SJSA1 (cell line): Measurements from ENCODE around the gene PTPRM. TPM values are rescaled to one million over a fixed set of nuclear protein-coding genes. Genes with fewer than 3 reads are reported as not detected.
A peak's percentile ranks its signal among the peaks of the same experiment; 100 is the strongest.

ENCODE experiments used
- DNase-seq, 2 experiments: peaks; one replicate each; pipeline ENCODE4 v3.0.0-alpha.2; 2015 to 2020; ENCODE audit warnings: low spot score in 2 of 2, low read depth in 1 of 2
- H3K27ac ChIP-seq: fragments of 250-450 bp; sonication (Bioruptor Pico); 2 replicates; pipeline ENCODE4 v1.5.1; 2020; ENCODE audit warnings: mild to moderate bottlenecking, moderate library complexity
- H3K27me3 ChIP-seq: fragments of 250-450 bp; sonication (Bioruptor Pico); replicated peaks from 2 replicates; pipeline ENCODE4 v1.5.1; 2020; ENCODE audit warnings: mild to moderate bottlenecking, moderate library complexity
- H3K36me3 ChIP-seq: fragments of 250-450 bp; sonication (Bioruptor Pico); 2 replicates; pipeline ENCODE4 v1.5.1; 2020; ENCODE audit warnings: mild to moderate bottlenecking
- H3K4me1 ChIP-seq: fragments of 250-450 bp; sonication (Bioruptor Pico); replicated peaks from 2 replicates; pipeline ENCODE4 v1.6.1; 2021; ENCODE audit warnings: mild to moderate bottlenecking
- H3K4me3 ChIP-seq: fragments of 250-450 bp; sonication (Bioruptor Pico); 2 replicates; pipeline ENCODE4 v1.5.1; 2020; ENCODE audit warnings: mild to moderate bottlenecking
- H3K9me3 ChIP-seq: fragments of 250-450 bp; sonication (Bioruptor Pico); replicated peaks from 2 replicates; pipeline ENCODE4 v1.5.1; 2020; ENCODE audit warnings: mild to moderate bottlenecking
- total RNA-seq: library from RNA; depleted of rRNA; stranded (reverse); fragments of >200 nt; shearing (Covaris generic); gene quantifications from 2 replicates; pipeline ENCODE4 v1.2.3, GENCODE V29; 2014

The PTPRM gene
- total RNA-seq, 1 experiment from 2014 or later, result 68.3 TPM

- Histone ChIP-seq H3K4me3 (no peak overlapping the region), H3K27me3 (no peaks in the 10 kb centered on the region), H3K27ac (no peak overlapping the region), H3K9me3 (no peaks in the 10 kb centered on the region), H3K36me3 (no peaks in the 10 kb centered on the region), H3K4me1 (peaks cover 25% of the 10 kb centered on the region)
- DNase-seq, result no peak
These were observed 341.7 kb downstream of the PTPRM start for GRCh38 chr18:7908681-7909299.

- Histone ChIP-seq H3K27ac (no peak overlapping the region), H3K4me3 (no peak overlapping the region), H3K4me1 (no peaks in the 10 kb centered on the region), H3K36me3 (no peaks in the 10 kb centered on the region), H3K9me3 (no peaks in the 10 kb centered on the region), H3K27me3 (no peaks in the 10 kb centered on the region)
- DNase-seq, result no peak
These were observed 347.9 kb downstream of the PTPRM start for GRCh38 chr18:7914834-7915670.

GRCh38 chr18:7918701-7919100 is 351.6 kb downstream of the PTPRM start:
- Histone ChIP-seq H3K4me1 (peaks cover 27% of the 10 kb centered on the region), H3K9me3 (no peaks in the 10 kb centered on the region), H3K4me3 (no peak overlapping the region), H3K36me3 (no peaks in the 10 kb centered on the region), H3K27ac (no peak overlapping the region), H3K27me3 (no peaks in the 10 kb centered on the region)
- DNase-seq, result no peak

- no peak for DNase-seq
- Histone ChIP-seq H3K9me3 (no peaks in the 10 kb centered on the region), H3K27ac (no peak overlapping the region), H3K36me3 (no peaks in the 10 kb centered on the region), H3K4me3 (no peak overlapping the region), H3K4me1 (peaks cover 31% of the 10 kb centered on the region), H3K27me3 (no peaks in the 10 kb centered on the region)
These were observed 352.4 kb downstream of the PTPRM start for GRCh38 chr18:7919565-7919964.

- H3K27me3 ChIP-seq, result no peaks in the 10 kb centered on the region
- H3K4me1 ChIP-seq, result peaks cover 34% of the 10 kb centered on the region
- H3K36me3 ChIP-seq, result no peaks in the 10 kb centered on the region
- H3K27ac ChIP-seq, result peak overlapping the region; percentile 69
- DNase-seq, result peak in 1 of 2 experiments; percentile 72
- no peak overlapping the region for H3K4me3 ChIP-seq
- H3K9me3 ChIP-seq, result no peaks in the 10 kb centered on the region
These were observed 354.9 kb downstream of the PTPRM start for GRCh38 chr18:7921938-7922587.

- H3K4me3 ChIP-seq, result no peak overlapping the region
- DNase-seq, result peak in 1 of 2 experiments; percentile 7
- H3K27me3 ChIP-seq, result no peaks in the 10 kb centered on the region
- no peaks in the 10 kb centered on the region for H3K9me3 ChIP-seq
- H3K36me3 ChIP-seq, result no peaks in the 10 kb centered on the region
- H3K27ac ChIP-seq, result peak overlapping the region; percentile 69
- H3K4me1 ChIP-seq, result peaks cover 44% of the 10 kb centered on the region
These were observed 356.0 kb downstream of the PTPRM start for GRCh38 chr18:7923105-7923504.

GRCh38 chr18:7924616-7925015 is 357.5 kb downstream of the PTPRM start:
- Histone ChIP-seq H3K9me3 (no peaks in the 10 kb centered on the region), H3K4me1 (peaks cover 49% of the 10 kb centered on the region), H3K27me3 (no peaks in the 10 kb centered on the region), H3K4me3 (no peak overlapping the region), H3K36me3 (no peaks in the 10 kb centered on the region), H3K27ac (no peak overlapping the region)
- DNase-seq, result no peak

GRCh38 chr18:7926526-7926925 is 359.4 kb downstream of the PTPRM start:
- no peaks in the 10 kb centered on the region for H3K36me3 ChIP-seq
- H3K27me3 ChIP-seq, result no peaks in the 10 kb centered on the region
- H3K4me1 ChIP-seq, result peaks cover 55% of the 10 kb centered on the region
- H3K9me3 ChIP-seq, result no peaks in the 10 kb centered on the region
- H3K4me3 ChIP-seq, result no peak overlapping the region
- no peak for DNase-seq
- peak overlapping the region; percentile 42; the same call in 1 of the 2 replicates for H3K27ac ChIP-seq

- Histone ChIP-seq H3K36me3 (no peaks in the 10 kb centered on the region), H3K4me1 (peaks cover 55% of the 10 kb centered on the region), H3K4me3 (no peak overlapping the region), H3K9me3 (no peaks in the 10 kb centered on the region), H3K27ac (peak overlapping the region; percentile 42; the same call in 1 of the 2 replicates), H3K27me3 (no peaks in the 10 kb centered on the region)
- peak in 1 of 2 experiments; percentile 33 for DNase-seq
These were observed 360.0 kb downstream of the PTPRM start for GRCh38 chr18:7927119-7927518.

- DNase-seq, result peak in 1 of 2 experiments; percentile 10
These were observed 364.6 kb downstream of the PTPRM start for GRCh38 chr18:7931763-7932162.

GRCh38 chr18:7937268-7937667 is 370.2 kb downstream of the PTPRM start:
- DNase-seq, result no peak
- H3K36me3 ChIP-seq, result no peaks in the 10 kb centered on the region

More at GRCh38 chr18:7931763-7932162, 364.6 kb downstream of the PTPRM start:
- Histone ChIP-seq H3K27me3 (no peaks in the 10 kb centered on the region), H3K36me3 (no peaks in the 10 kb centered on the region), H3K4me1 (peaks cover 51% of the 10 kb centered on the region), H3K9me3 (no peaks in the 10 kb centered on the region), H3K4me3 (no peak overlapping the region), H3K27ac (no peak overlapping the region; the same call in 1 of the 2 replicates)

GRCh38 chr18:7939521-7939920 is 372.4 kb downstream of the PTPRM start:
- Histone ChIP-seq H3K4me3 (no peak overlapping the region), H3K27me3 (no peaks in the 10 kb centered on the region), H3K27ac (no peak overlapping the region), H3K4me1 (peaks cover 6% of the 10 kb centered on the region; the same call in 1 of the 2 replicates), H3K9me3 (no peaks in the 10 kb centered on the region), H3K36me3 (no peaks in the 10 kb centered on the region)
- DNase-seq, result no peak

More at GRCh38 chr18:7937268-7937667, 370.2 kb downstream of the PTPRM start:
- H3K27me3 ChIP-seq, result no peaks in the 10 kb centered on the region
- H3K4me1 ChIP-seq, result peaks cover 19% of the 10 kb centered on the region
- no peak overlapping the region for H3K27ac ChIP-seq
- no peak overlapping the region for H3K4me3 ChIP-seq
- H3K9me3 ChIP-seq, result no peaks in the 10 kb centered on the region

GRCh38 chr18:7940379-7940778 is 373.3 kb downstream of the PTPRM start:
- H3K9me3 ChIP-seq, result no peaks in the 10 kb centered on the region
- no peaks in the 10 kb centered on the region for H3K27me3 ChIP-seq
- no peaks in the 10 kb centered on the region for H3K36me3 ChIP-seq
- DNase-seq, result no peak
- no peak overlapping the region for H3K27ac ChIP-seq
- peaks cover 13% of the 10 kb centered on the region for H3K4me1 ChIP-seq
- no peak overlapping the region for H3K4me3 ChIP-seq

- DNase-seq, result no peak
- no peaks in the 10 kb centered on the region for H3K9me3 ChIP-seq
- no peak overlapping the region for H3K27ac ChIP-seq
- H3K4me3 ChIP-seq, result no peak overlapping the region
- no peaks in the 10 kb centered on the region for H3K36me3 ChIP-seq
- peaks cover 19% of the 10 kb centered on the region for H3K4me1 ChIP-seq
- no peaks in the 10 kb centered on the region for H3K27me3 ChIP-seq
These were observed 373.9 kb downstream of the PTPRM start for GRCh38 chr18:7940971-7941370.
